Calu3 (cell line): ENCODE results near the gene DNAJA2. TPM values are rescaled to one million over a fixed set of nuclear protein-coding genes. Genes with fewer than 3 reads are reported as not detected.

Experiments
- BruUV-seq: library from RNA; stranded (reverse); fragments of 400-500 nt; replicated peaks from 2 replicates; lab custom pipeline; 2021; lab: Mats Ljungman, UMichigan
- CTCF ChIA-PET: fragments of 300-600 bp; sonication (Branson Sonifier 250); formaldehyde crosslinking; loops from one replicate; lab custom pipeline; 2022; ENCODE audit warnings: antibody characterized with exemption; lab: Charles Lee
- DNase-seq: peaks from one replicate; pipeline ENCODE4 v3.0.0; 2022
- H3K27ac Mint-ChIP-seq: one replicate; pipeline ENCODE4 v1.8.0; 2022; ENCODE audit warnings: mixed read lengths; ENCODE audit not compliant: unreplicated experiment
- H3K27me3 Mint-ChIP-seq: one replicate; pipeline ENCODE4 v1.8.0; 2022; ENCODE audit warnings: mixed read lengths; ENCODE audit not compliant: unreplicated experiment
- H3K36me3 Mint-ChIP-seq: one replicate; pipeline ENCODE4 v1.8.0; 2022; ENCODE audit warnings: mild to moderate bottlenecking, moderate library complexity, mixed read lengths; ENCODE audit not compliant: insufficient read depth, unreplicated experiment
- H3K4me1 Mint-ChIP-seq: one replicate; pipeline ENCODE4 v1.8.0; 2022; ENCODE audit warnings: mild to moderate bottlenecking, low read depth, mixed read lengths; ENCODE audit not compliant: unreplicated experiment
- H3K4me3 Mint-ChIP-seq: one replicate; pipeline ENCODE4 v1.8.0; 2022; ENCODE audit warnings: mild to moderate bottlenecking, low read depth, moderate library complexity, mixed read lengths; ENCODE audit not compliant: unreplicated experiment
- H3K9me3 Mint-ChIP-seq: one replicate; pipeline ENCODE4 v1.8.0; 2022; ENCODE audit warnings: low read depth, mixed read lengths; ENCODE audit not compliant: unreplicated experiment
- CTCF ChIP-seq: fragments of 200-600 bp; IDR thresholded peaks from one replicate; pipeline ENCODE4 v1.8.0; 2022; ENCODE audit warnings: antibody characterized with exemption; ENCODE audit not compliant: unreplicated experiment
- intact Hi-C: fragments of 100-400 bp; cut with micrococcal nuclease; formaldehyde crosslinking; loops from one replicate; pipeline ENCODE4 v1.10.0; 2022; ENCODE audit not compliant: unreplicated experiment
- total RNA-seq: library from RNA; stranded (reverse); gene quantifications from 2 replicates; pipeline ENCODE4 v1.2.3, GENCODE V29; 2022

Gene DNAJA2
- total RNA-seq, 1 experiment from 2014 or later, result 76.8 TPM

- BruUV-seq, result no TSS peak
- Mint-ChIP-seq H3K36me3 (peaks cover 74% of the 10 kb centered on the region), H3K4me1 (peaks cover 25% of the 10 kb centered on the region), H3K27me3 (no peaks in the 10 kb centered on the region), H3K27ac (no peak overlapping the region), H3K4me3 (no peak overlapping the region), H3K9me3 (no peaks in the 10 kb centered on the region)
- CTCF ChIA-PET, result interaction anchor here (0.6 kb wide), 1 partner anchor 64 kb away, joined by 5 read pairs; no protein-coding TSS in a partner anchor
- DNase-seq, result no peak
- intact Hi-C loops, result no loop called here
- TF ChIP-seq CTCF, result no peak
Measured at GRCh38 chr16:46918400-46918799, 55.1 kb downstream of the DNAJA2 start.

GRCh38 chr16:46916980-46917379 lies 56.5 kb downstream of the DNAJA2 start:
- Mint-ChIP-seq H3K4me1 (peaks cover 25% of the 10 kb centered on the region), H3K27ac (no peak overlapping the region), H3K4me3 (no peak overlapping the region), H3K9me3 (no peaks in the 10 kb centered on the region), H3K27me3 (no peaks in the 10 kb centered on the region), H3K36me3 (peaks cover 66% of the 10 kb centered on the region)
- no TSS peak for BruUV-seq
- intact Hi-C loops, result no loop called here
- TF ChIP-seq CTCF, result no peak
- no peak for DNase-seq
- CTCF ChIA-PET, result interaction anchor here (1.2 kb wide), 1 partner anchor 44 kb away, joined by 5 read pairs; no protein-coding TSS in a partner anchor

GRCh38 chr16:46915483-46916025 lies 57.9 kb downstream of the DNAJA2 start:
- no peak for DNase-seq
- intact Hi-C loops, result no loop called here
- Mint-ChIP-seq H3K27ac (no peak overlapping the region), H3K4me1 (peaks cover 19% of the 10 kb centered on the region), H3K36me3 (peaks cover 61% of the 10 kb centered on the region), H3K9me3 (no peaks in the 10 kb centered on the region), H3K4me3 (no peak overlapping the region), H3K27me3 (no peaks in the 10 kb centered on the region)
- no peak for TF ChIP-seq CTCF
- CTCF ChIA-PET, result no interaction called here
- no TSS peak for BruUV-seq

GRCh38 chr16:46914556-46915201 lies 58.8 kb downstream of the DNAJA2 start:
- no peak for DNase-seq
- CTCF ChIA-PET, result no interaction called here
- Mint-ChIP-seq H3K4me1 (peaks cover 10% of the 10 kb centered on the region), H3K4me3 (no peak overlapping the region), H3K36me3 (peaks cover 61% of the 10 kb centered on the region), H3K9me3 (no peaks in the 10 kb centered on the region), H3K27me3 (no peaks in the 10 kb centered on the region), H3K27ac (no peak overlapping the region)
- no TSS peak for BruUV-seq
- intact Hi-C loops, result no loop called here
- TF ChIP-seq CTCF, result no peak
